Measurements from ENCODE around the gene GPC5. TPM values are rescaled to one million over a fixed set of nuclear protein-coding genes. Genes with fewer than 3 reads are reported as not detected.

Gene GPC5
- total and polyA plus RNA-seq, 2 donors (not counting 3 experiments of a cell fraction or from before 2014, with no cell fraction given) = 0.59 to 0.97 TPM

GRCh38 chr13:92346046-92346445, 947.6 kb downstream of the GPC5 start:
- intact Hi-C loops (cut with micrococcal nuclease) (no loop called here), dilution Hi-C loops (cut with MboI; ENCODE audit: extremely low pct_ligation_motif_present, low sequenced_read_pairs) (no loop called here)
- TF ChIP-seq POLR2A (IDR thresholded peaks at IDR 0.05; ENCODE audit: low read depth, low read length) = no peak
- TF ChIP-seq JUN (IDR thresholded peaks at IDR 0.05; ENCODE audit: borderline replicate concordance, insufficient read depth, insufficient read length, low read depth) = no peak
- TF ChIP-seq MYC (IDR thresholded peaks at IDR 0.05; ENCODE audit: low read depth, low read length) = no peak
- TF ChIP-seq GATA2 (IDR thresholded peaks at IDR 0.05; ENCODE audit: insufficient read depth, insufficient read length, low read depth, low read length) = no peak
- no peak for TF ChIP-seq POLR2AphosphoS5 (IDR thresholded peaks at IDR 0.05; ENCODE audit: insufficient read depth, low read depth, low read length)
- no peak for TF ChIP-seq CTCF (IDR thresholded peaks at IDR 0.05; ENCODE audit: extremely low read depth in 1 of 2, insufficient read depth in 1 of 2, low read depth in 1 of 2, low read length in 2 of 2)
- TF ChIP-seq FOS (IDR thresholded peaks at IDR 0.05; ENCODE audit: borderline replicate concordance, insufficient read depth, low read length) = no peak
- no peak for TF ChIP-seq MAX (IDR thresholded peaks at IDR 0.05; ENCODE audit: insufficient read depth, insufficient read length)
- TF ChIP-seq EZH2 (IDR thresholded peaks at IDR 0.05; ENCODE audit: borderline replicate concordance, low read depth, low read length, severe bottlenecking) = no peak
- ChIA-PET CTCF (no interaction called here), POLR2A (no interaction called here)
- Histone ChIP-seq H3K27ac (ENCODE audit: insufficient read depth, low read depth, low read length) (no peak overlapping the region), H3K79me2 (ENCODE audit: control insufficient read depth, insufficient read depth, low read length) (no peaks in the 10 kb centered on the region), H3K27me3 (ENCODE audit: control insufficient read depth in 2 of 2, insufficient read depth in 2 of 2, low read length in 2 of 2) (no peaks in the 10 kb centered on the region), H3K4me1 (ENCODE audit: control insufficient read depth, extremely low read depth, insufficient read depth, low read length) (no peaks in the 10 kb centered on the region), H3K4me3 (replicated peaks in 1 of 3; ENCODE audit: insufficient read depth in 1 of 3, low read depth in 1 of 3, low read length in 3 of 3) (no peak overlapping the region), H3K9ac (replicated peaks; ENCODE audit: extremely low read depth, insufficient read depth, low read length) (no peak overlapping the region), H3K9me1 (replicated peaks; ENCODE audit: control insufficient read depth, extremely low read depth, insufficient read depth, low read length) (no peaks in the 10 kb centered on the region), H3K4me2 (ENCODE audit: insufficient read depth, low read length) (no peak overlapping the region), H3K36me3 (ENCODE audit: control insufficient read depth in 2 of 2, extremely low read depth in 1 of 2, insufficient read depth in 2 of 2, low read length in 2 of 2) (no peaks in the 10 kb centered on the region), H4K20me1 (replicated peaks; ENCODE audit: control insufficient read depth, extremely low read depth, insufficient read depth, low read length) (no peaks in the 10 kb centered on the region), H2AFZ (ENCODE audit: low read depth, low read length) (no peak overlapping the region), H3K9me3 (replicated peaks; ENCODE audit: control insufficient read depth, insufficient read depth, low read length) (peaks cover 5% of the 10 kb centered on the region)
- BruUV-seq (replicated peaks) = no TSS peak
- no peak for DNase-seq (ENCODE audit: low read depth, low spot score)
- no peak for FAIRE-seq

Measured in endothelial cell of umbilical vein (primary cell).